Stimulated activated effector memory CD8-positive, alpha-beta T cell treated with anti-CD3 and anti-CD28 coated beads, Interleukin-12 subunit alpha, Interleukin-12 subunit beta, amount 100 ng/mL, for 72 hours (primary cell): Measurements from ENCODE around the gene NUP188.

Source experiments
- ATAC-seq: fragments of 150-1000 bp; cut with Tn5 transposase; 2 replicates; pipeline ENCODE4 v1.10.0; 2021
- DNase-seq, 2 donors: peaks; one replicate each; pipeline ENCODE4 v3.0.0; 2021 to 2022; ENCODE audit warnings: low spot score in 2 of 2
- H3K27ac Mint-ChIP-seq: one replicate; pipeline ENCODE4 v1.8.0; 2022; ENCODE audit warnings: mild to moderate bottlenecking, mixed read lengths
- H3K36me3 Mint-ChIP-seq: one replicate; pipeline ENCODE4 v1.8.0; 2022; ENCODE audit warnings: mild to moderate bottlenecking, mixed read lengths
- H3K4me1 Mint-ChIP-seq: one replicate; pipeline ENCODE4 v1.8.0; 2022; ENCODE audit warnings: mixed read lengths
- H3K4me3 Mint-ChIP-seq: one replicate; pipeline ENCODE4 v1.8.0; 2022; ENCODE audit warnings: mild to moderate bottlenecking, mixed read lengths
- H3K9me3 Mint-ChIP-seq: one replicate; pipeline ENCODE4 v1.8.0; 2022; ENCODE audit warnings: mixed read lengths

The NUP188 gene

DNA sequence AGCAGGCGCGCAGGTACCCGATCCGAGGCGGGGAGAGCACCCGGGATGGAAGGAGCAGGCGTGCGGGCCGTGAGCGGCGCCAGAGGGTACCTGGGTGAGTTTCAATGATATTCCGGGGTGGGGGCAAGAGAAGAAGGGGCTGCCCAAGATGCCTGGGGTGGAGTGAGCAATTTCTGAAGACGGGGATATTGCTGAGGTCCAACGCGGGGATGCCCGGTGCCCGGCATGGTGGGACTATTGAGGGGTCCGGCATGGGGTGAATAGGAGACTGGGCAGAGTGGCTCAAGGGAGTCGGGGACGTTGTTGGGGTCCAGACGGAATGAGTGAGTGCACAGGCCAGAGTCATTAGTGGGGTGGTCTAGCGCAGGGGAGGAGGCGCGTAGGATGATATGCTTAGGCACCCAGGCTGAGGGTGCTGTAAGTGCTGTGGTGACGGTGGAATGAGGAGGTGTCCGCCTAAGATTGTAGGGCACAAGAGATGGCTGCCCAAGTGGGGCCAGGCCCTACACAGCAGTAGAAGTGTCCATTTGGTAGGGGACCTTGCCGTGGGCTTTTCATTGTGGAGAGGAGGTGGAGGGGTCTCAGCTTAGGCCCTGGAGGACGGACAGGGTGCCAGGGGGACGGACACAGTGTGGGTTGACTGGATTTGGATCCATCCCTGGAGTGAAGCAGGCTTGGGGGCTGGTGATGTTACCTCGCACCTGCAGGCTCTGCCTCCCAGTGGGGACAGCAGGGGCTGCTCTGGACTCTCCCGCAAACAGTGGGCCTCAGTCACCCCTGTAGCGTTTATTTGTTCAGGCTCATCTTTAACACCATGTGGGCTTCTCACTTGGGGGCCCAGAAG is 89.6 kb downstream of the NUP188 start:
- peaks cover 38% of the 10 kb centered on the region for H3K4me1 Mint-ChIP-seq
- peak overlapping the region; percentile 93 for H3K27ac Mint-ChIP-seq
- peak overlapping the region; percentile 94 for H3K4me3 Mint-ChIP-seq
- no peaks in the 10 kb centered on the region for H3K9me3 Mint-ChIP-seq
- H3K36me3 Mint-ChIP-seq: peaks cover 22% of the 10 kb centered on the region
- DNase-seq (no peak), ATAC-seq (no peak)

- peaks cover 28% of the 10 kb centered on the region for H3K36me3 Mint-ChIP-seq
- peak overlapping the region; percentile 93 for H3K27ac Mint-ChIP-seq
- DNase-seq: no peak
- H3K4me1 Mint-ChIP-seq: peaks cover 38% of the 10 kb centered on the region
- H3K9me3 Mint-ChIP-seq: no peaks in the 10 kb centered on the region
- peak overlapping the region; percentile 94 for H3K4me3 Mint-ChIP-seq
- no peak for ATAC-seq
Observed at GRCh38 chr9:129037767-129038098, 90.2 kb downstream of the NUP188 start.

DNA sequence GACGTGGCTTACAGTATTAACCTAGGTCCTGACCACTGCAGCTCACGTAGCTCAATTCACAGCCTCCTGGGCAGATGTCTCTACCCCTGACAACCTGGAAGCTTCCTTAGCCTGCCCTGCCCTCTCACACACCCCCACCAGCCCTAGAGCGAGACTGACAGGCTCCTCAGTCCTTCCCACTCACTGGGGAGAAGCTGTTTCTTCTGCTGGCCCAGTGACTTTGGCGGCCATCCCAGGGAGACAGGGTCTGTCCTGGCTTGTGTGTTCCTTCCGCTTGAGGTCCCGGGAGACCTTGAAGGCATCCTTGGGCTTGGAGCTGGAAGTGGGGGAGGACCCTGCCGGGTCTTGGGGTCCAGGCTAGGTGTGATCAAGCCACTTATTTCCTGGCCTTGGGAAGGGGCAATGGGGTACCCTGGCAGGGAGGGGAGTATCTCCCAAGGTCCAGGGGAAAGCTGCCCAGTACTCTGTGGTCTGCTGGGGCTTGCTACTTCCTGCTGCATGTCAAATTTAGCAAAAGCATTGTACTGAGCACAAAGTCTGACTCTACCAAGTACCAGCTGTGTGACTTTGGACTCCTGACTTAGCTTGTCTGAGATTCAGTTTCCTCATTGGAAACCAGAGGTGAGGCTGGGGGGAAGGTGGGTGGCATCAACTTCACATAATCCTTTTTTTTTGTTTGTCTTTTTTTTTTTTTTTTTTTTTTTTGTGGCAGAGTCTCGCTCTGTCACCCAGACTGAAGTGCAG is 90.8 kb downstream of the NUP188 start:
- Mint-ChIP-seq H3K27ac (peak overlapping the region; percentile 32), H3K36me3 (peaks cover 33% of the 10 kb centered on the region), H3K9me3 (no peaks in the 10 kb centered on the region), H3K4me1 (peaks cover 38% of the 10 kb centered on the region), H3K4me3 (peak overlapping the region; percentile 94)
- ATAC-seq (no peak), DNase-seq (no peak)

GRCh38 chr9:129040113-129040643 is 92.7 kb downstream of the NUP188 start:
- DNase-seq (no peak), ATAC-seq (no peak)
- H3K27ac Mint-ChIP-seq: peak overlapping the region; percentile 43
- H3K36me3 Mint-ChIP-seq: peaks cover 52% of the 10 kb centered on the region
- no peak overlapping the region for H3K4me3 Mint-ChIP-seq
- no peaks in the 10 kb centered on the region for H3K9me3 Mint-ChIP-seq
- H3K4me1 Mint-ChIP-seq: peaks cover 38% of the 10 kb centered on the region

- H3K9me3 Mint-ChIP-seq: no peaks in the 10 kb centered on the region
- no peak overlapping the region for H3K4me3 Mint-ChIP-seq
- peaks cover 65% of the 10 kb centered on the region for H3K36me3 Mint-ChIP-seq
- ATAC-seq: no peak
- peak overlapping the region; percentile 21 for H3K27ac Mint-ChIP-seq
- no peak for DNase-seq
- H3K4me1 Mint-ChIP-seq: peaks cover 26% of the 10 kb centered on the region
Observed at GRCh38 chr9:129042016-129042415, 94.5 kb downstream of the NUP188 start.

GRCh38 chr9:129052592-129052991 is 105.1 kb downstream of the NUP188 start:
- Mint-ChIP-seq H3K36me3 (peaks cover 85% of the 10 kb centered on the region), H3K4me3 (no peak overlapping the region), H3K27ac (no peak overlapping the region), H3K4me1 (no peaks in the 10 kb centered on the region), H3K9me3 (no peaks in the 10 kb centered on the region)
- no peak for ATAC-seq
- DNase-seq: no peak

GRCh38 chr9:129053020-129053419 is 105.5 kb downstream of the NUP188 start:
- H3K4me3 Mint-ChIP-seq: no peak overlapping the region
- H3K9me3 Mint-ChIP-seq: no peaks in the 10 kb centered on the region
- peaks cover 85% of the 10 kb centered on the region for H3K36me3 Mint-ChIP-seq
- no peaks in the 10 kb centered on the region for H3K4me1 Mint-ChIP-seq
- no peak for DNase-seq
- H3K27ac Mint-ChIP-seq: no peak overlapping the region
- no peak for ATAC-seq

DNA sequence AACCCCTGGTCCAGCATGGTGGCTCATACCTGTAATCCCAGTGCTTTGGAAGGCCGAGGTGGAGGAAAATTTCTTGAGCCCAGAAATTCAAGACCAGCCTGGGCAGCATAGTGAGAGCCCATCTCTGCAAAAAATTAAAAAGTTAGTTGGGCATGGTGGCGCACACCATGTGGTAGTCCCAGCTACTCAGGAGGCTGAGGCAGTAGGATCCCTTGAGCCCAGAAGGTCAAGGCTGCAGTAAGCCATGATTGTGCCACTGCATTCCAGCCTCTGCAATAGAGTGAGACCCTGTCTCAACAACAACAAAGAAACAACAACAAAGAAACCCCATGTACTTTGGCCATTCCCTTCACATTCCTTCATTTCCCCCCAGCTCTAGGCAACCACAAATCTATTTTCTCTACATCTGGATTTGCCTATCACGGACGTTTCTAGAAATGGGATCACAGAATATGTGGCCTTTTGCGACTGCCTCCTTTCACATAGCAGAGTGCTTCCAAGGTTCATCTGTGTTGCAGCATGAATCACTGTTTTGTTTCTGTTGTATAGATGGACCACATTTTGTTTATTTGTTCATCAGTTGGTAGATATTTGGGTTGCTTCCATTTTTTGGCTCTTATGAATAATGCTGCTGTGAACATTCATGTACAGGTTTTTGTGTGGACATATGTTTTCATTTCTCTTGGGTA is 106.8 kb downstream of the NUP188 start:
- H3K36me3 Mint-ChIP-seq: peaks cover 84% of the 10 kb centered on the region
- no peaks in the 10 kb centered on the region for H3K4me1 Mint-ChIP-seq
- DNase-seq: no peak
- no peak overlapping the region for H3K4me3 Mint-ChIP-seq
- H3K27ac Mint-ChIP-seq: no peak overlapping the region
- ATAC-seq: no peak
- no peaks in the 10 kb centered on the region for H3K9me3 Mint-ChIP-seq
